HepG2 (cell line): ENCODE data around the gene KLF13. TPM values are rescaled to one million over a fixed set of nuclear protein-coding genes. Genes with fewer than 3 reads are reported as not detected.
A peak's percentile ranks its signal among the peaks of the same experiment; 100 is the strongest.

ENCODE experiments used
- AFF4 ChIP-seq: sonication (generic); formaldehyde crosslinking; IDR thresholded peaks from 2 replicates; pipeline ENCODE4 v1.4.0; 2020; ENCODE audit warnings: missing genetic modification reagents
- ARID3A ChIP-seq: IDR thresholded peaks from 2 replicates; pipeline ENCODE4 v1.6.1; 2012; ENCODE audit warnings: low read depth, low read length, improper control_type of control experiment
- ATF3 ChIP-seq: sonication (generic); formaldehyde crosslinking; IDR thresholded peaks from 2 replicates; pipeline ENCODE4 v1.4.0; 2020; ENCODE audit warnings: missing genetic modification reagents
- GABPA ChIP-seq, 2 experiments: IDR thresholded peaks; 2 replicates each; pipeline ENCODE4 v1.6.1; 2011 to 2016; ENCODE audit warnings: low read depth in 2 of 2, low read length in 1 of 2, missing biosample characterization in 1 of 2, missing genetic modification characterization in 1 of 2
- HNF1A ChIP-seq, 2 experiments: sonication (generic) in 1 of 2; formaldehyde crosslinking in 1 of 2; IDR thresholded peaks; 2 replicates each; pipeline versions ENCODE4 v1.4.0 to v1.6.1; 2016 to 2020; ENCODE audit warnings: borderline replicate concordance in 1 of 2, low read depth in 1 of 2, mild to moderate bottlenecking in 1 of 2, missing genetic modification reagents in 1 of 2
- KDM3A ChIP-seq: IDR thresholded peaks from 2 replicates; pipeline ENCODE4 v1.6.1; 2018; ENCODE audit warnings: low read depth, missing compliant biosample characterization
- KLF13 ChIP-seq: sonication (generic); formaldehyde crosslinking; IDR thresholded peaks from 2 replicates; pipeline ENCODE4 v1.4.0; 2020; ENCODE audit warnings: mild to moderate bottlenecking, missing genetic modification reagents
- MLX ChIP-seq: IDR thresholded peaks from 2 replicates; pipeline ENCODE4 v1.6.1; 2016
- SIN3B ChIP-seq: fragments of 150-350 bp; IDR thresholded peaks from 2 replicates; pipeline ENCODE4 v1.6.1; 2014; ENCODE audit warnings: low read length
- STAG1 ChIP-seq: sonication (generic); formaldehyde crosslinking; IDR thresholded peaks from 2 replicates; pipeline ENCODE4 v1.4.0; 2020; ENCODE audit warnings: missing genetic modification reagents
- ZBTB26 ChIP-seq: IDR thresholded peaks from 2 replicates; pipeline ENCODE4 v1.6.1; 2016; ENCODE audit warnings: missing compliant biosample characterization, missing genetic modification reagents, borderline replicate concordance
- ZFP36 ChIP-seq: fragments of 150-350 bp; IDR thresholded peaks from 2 replicates; pipeline ENCODE4 v1.6.1; 2018; ENCODE audit warnings: borderline replicate concordance, low read length, low read depth; ENCODE audit not compliant: partially characterized antibody
- ZNF17 ChIP-seq: sonication (generic); formaldehyde crosslinking; IDR thresholded peaks from 2 replicates; pipeline ENCODE4 v1.5.0; 2020; ENCODE audit warnings: mild to moderate bottlenecking, missing genetic modification reagents
- ZNF589 ChIP-seq: sonication (generic); formaldehyde crosslinking; conservative IDR thresholded peaks from 2 replicates; pipeline ENCODE4 v1.8.0; 2022; ENCODE audit warnings: mild to moderate bottlenecking, moderate library complexity, missing genetic modification reagents
- polyA plus RNA-seq, 8 experiments: library from polyadenylated mRNA; depleted of rRNA in 3 of 8; stranded (reverse) in 7 of 8; unstranded in 1 of 8; fragments of >200 nt; fragmentation: Illumina TruSeq in 4 of 8; extraction: Trizol in 4 of 8; gene quantifications; 2 replicates each; pipeline versions ENCODE4 v1.2.1 to v1.2.3, GENCODE V29; 2011 to 2016; ENCODE audit warnings: low read depth in 4 of 8, missing spikeins in 1 of 8, mixed read lengths in 1 of 8; ENCODE audit not compliant: insufficient read depth in 1 of 8
- total RNA-seq, 5 experiments: library from RNA; depleted of rRNA; stranded (reverse); fragments of >200 nt; fragmentation: Illumina TruSeq; extraction: Trizol; gene quantifications; 2 replicates each; pipeline ENCODE4 v1.2.3, GENCODE V29; 2016; ENCODE audit warnings: low read depth in 1 of 5

Gene KLF13
- total and polyA plus RNA-seq, 2 of the 13 experiments (the other 11 are each of a cell fraction or from before 2014, with no cell fraction given): 16.8 to 25.1 TPM

GRCh38 chr15:31296646-31297574 is 29.7 kb upstream of the KLF13 start (continued):
- TF ChIP-seq HNF1A (IDR thresholded peaks at IDR 0.05; ENCODE audit: low read depth) (peak; percentile 58), HNF1A (CRISPR knock-in tag; IDR thresholded peaks at IDR 0.05; ENCODE audit: borderline replicate concordance) (peak; percentile 90), GABPA (IDR thresholded peaks at IDR 0.05; ENCODE audit: low read depth, low read length) (no peak), GABPA (CRISPR knock-in tag; IDR thresholded peaks at IDR 0.05; ENCODE audit: low read depth) (peak; percentile 41; the same call in 1 of the 2 replicates), ZNF17 (CRISPR knock-in tag) (peak; percentile 33; the same call in 1 of the 2 replicates), ARID3A (peak; percentile 87; the same call in 1 of the 2 replicates), SIN3B (no peak), ATF3 (CRISPR knock-in tag) (0 out of 2 replicates have a peak, but pooled peaks have one; percentile 19), MLX (peak; percentile 92), ZNF589 (CRISPR knock-in tag) (0 out of 2 replicates have a peak, but pooled peaks have one; percentile 31), KLF13 (CRISPR knock-in tag) (no peak), ZFP36 (no peak), KDM3A (CRISPR knock-in tag) (peak; percentile 84), AFF4 (no peak), STAG1 (peak; percentile 40), ZBTB26 (CRISPR knock-in tag) (peak; percentile 53; the same call in 1 of the 2 replicates)
